Measurements from ENCODE around the gene MEIS2. TPM values are rescaled to one million over a fixed set of nuclear protein-coding genes. Genes with fewer than 3 reads are reported as not detected.

The MEIS2 gene
- total RNA-seq, 2 donors from 2014 or later = 7.1 to 9.7 TPM

DNA sequence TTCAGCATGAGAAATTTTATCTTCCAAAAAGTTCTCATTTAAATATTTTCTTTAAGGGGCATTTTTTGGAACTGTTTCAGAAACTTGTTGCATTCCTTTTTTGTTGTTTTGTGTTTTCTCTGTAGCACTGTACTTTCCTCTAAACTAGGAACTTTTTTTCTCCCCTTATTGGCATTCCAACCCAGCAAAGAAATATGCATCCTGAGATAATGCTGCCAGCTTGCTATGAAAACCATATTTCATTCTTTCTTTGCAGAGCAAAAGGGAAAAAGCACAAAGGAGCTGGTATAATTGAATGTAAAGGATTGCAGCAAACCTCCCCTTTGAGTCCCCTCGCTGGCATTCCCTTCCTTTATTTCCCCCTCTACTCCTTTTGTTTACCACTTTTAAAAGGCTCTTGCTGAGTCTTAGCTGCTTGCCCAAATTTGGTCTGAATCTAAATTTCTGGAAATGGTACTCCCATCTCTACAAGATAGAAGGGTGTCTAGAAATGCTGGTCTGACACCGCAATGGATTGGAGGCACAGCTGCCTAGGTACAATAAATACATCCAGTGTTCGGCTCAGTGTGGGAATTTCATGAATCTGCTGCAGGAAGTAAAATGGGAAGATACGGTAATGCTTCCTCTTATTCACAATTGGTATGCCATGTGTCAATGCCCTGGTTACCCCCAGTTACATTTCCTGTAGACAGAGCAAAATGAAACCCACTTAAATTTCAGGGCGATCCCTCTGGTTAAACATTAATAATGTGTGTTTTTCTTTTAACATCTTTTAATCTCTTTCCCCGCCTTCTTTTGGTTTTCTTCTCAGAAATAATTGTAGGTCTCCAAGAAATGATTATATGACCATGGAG, 156.6 kb downstream of the MEIS2 start:
- peaks cover 46% of the 10 kb centered on the region for H3K27me3 Mint-ChIP-seq (ENCODE audit: insufficient read depth)
- no peaks in the 10 kb centered on the region for H3K9me3 Mint-ChIP-seq
- Histone ChIP-seq H3K4me1 (ENCODE audit: control insufficient read depth, insufficient read depth, low read length) (peaks cover 14% of the 10 kb centered on the region), H3K9ac (ENCODE audit: extremely low read depth, low read length, poor library complexity, severe bottlenecking) (no peak overlapping the region), H3K9me3 (ENCODE audit: control insufficient read depth, low read length) (no peaks in the 10 kb centered on the region), H3K27me3 (ENCODE audit: control insufficient read depth, insufficient read depth, low read length, poor library complexity, severe bottlenecking) (peaks cover 69% of the 10 kb centered on the region), H3K27ac (ENCODE audit: low read depth, low read length) (peak overlapping the region; percentile 39), H3K4me3 (ENCODE audit: low read length) (no peak overlapping the region), H3K36me3 (ENCODE audit: control insufficient read depth, insufficient read depth, low read length) (no peaks in the 10 kb centered on the region)
- no peak for DNase-seq
- no peak overlapping the region for H3K27ac Mint-ChIP-seq
- H3K4me3 Mint-ChIP-seq = no peak overlapping the region
- H3K36me3 Mint-ChIP-seq (ENCODE audit: low read depth) = no peaks in the 10 kb centered on the region
- H3K4me1 Mint-ChIP-seq = peaks cover 74% of the 10 kb centered on the region
- TF ChIP-seq, protein P1, sequence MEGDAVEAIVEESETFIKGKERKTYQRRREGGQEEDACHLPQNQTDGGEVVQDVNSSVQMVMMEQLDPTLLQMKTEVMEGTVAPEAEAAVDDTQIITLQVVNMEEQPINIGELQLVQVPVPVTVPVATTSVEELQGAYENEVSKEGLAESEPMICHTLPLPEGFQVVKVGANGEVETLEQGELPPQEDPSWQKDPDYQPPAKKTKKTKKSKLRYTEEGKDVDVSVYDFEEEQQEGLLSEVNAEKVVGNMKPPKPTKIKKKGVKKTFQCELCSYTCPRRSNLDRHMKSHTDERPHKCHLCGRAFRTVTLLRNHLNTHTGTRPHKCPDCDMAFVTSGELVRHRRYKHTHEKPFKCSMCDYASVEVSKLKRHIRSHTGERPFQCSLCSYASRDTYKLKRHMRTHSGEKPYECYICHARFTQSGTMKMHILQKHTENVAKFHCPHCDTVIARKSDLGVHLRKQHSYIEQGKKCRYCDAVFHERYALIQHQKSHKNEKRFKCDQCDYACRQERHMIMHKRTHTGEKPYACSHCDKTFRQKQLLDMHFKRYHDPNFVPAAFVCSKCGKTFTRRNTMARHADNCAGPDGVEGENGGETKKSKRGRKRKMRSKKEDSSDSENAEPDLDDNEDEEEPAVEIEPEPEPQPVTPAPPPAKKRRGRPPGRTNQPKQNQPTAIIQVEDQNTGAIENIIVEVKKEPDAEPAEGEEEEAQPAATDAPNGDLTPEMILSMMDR (conservative IDR thresholded peaks at IDR 0.05) = no peak
- 81 to 92% methylated on average over 4 to 5 of the region's 6 CpGs for WGBS, 2 experiments (ENCODE audit: insufficient coverage in 1 of 2, insufficient read length in 1 of 2)

DNA sequence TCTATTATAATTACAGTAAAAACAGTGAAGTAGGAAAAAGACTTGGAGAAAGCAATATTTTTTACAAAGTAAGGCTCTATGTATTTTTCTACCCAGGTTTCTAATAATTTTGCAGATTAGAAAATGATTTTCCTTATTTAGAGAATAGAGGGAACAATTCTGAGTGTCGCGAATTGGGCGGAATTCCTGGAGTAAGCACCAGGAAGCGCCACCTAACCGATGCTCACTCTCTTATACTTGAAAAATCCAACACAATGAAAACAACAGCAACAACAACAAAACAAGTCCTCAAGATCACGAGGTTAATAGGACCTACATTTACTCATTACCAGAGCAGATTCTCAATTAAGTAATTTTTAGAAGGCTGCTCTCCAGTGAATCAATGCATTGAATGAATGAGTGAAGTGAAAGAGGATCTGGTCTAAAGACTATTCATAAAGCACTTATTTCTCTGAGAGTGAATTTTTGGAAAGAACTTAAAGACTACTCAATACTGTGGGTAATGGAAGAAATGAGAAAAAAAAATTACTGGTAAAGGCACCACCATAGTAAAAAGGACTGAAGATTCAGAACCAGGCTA, 158.0 kb downstream of the MEIS2 start:
- WGBS, 2 experiments (ENCODE audit: insufficient coverage in 1 of 2, insufficient read length in 1 of 2) = 90% methylated on average over 6 of the region's 6 CpGs; no CpG with 5 or more reads in 1 of the 2 experiments
- no peak for DNase-seq
- Histone ChIP-seq H3K9me3 (ENCODE audit: control insufficient read depth, low read length) (no peaks in the 10 kb centered on the region), H3K4me3 (ENCODE audit: low read length) (no peak overlapping the region), H3K36me3 (ENCODE audit: control insufficient read depth, insufficient read depth, low read length) (no peaks in the 10 kb centered on the region), H3K4me1 (ENCODE audit: control insufficient read depth, insufficient read depth, low read length) (peaks cover 13% of the 10 kb centered on the region), H3K27me3 (ENCODE audit: control insufficient read depth, insufficient read depth, low read length, poor library complexity, severe bottlenecking) (peaks cover 79% of the 10 kb centered on the region), H3K27ac (ENCODE audit: low read depth, low read length) (no peak overlapping the region), H3K9ac (ENCODE audit: extremely low read depth, low read length, poor library complexity, severe bottlenecking) (no peak overlapping the region)
- Mint-ChIP-seq H3K27me3 (ENCODE audit: insufficient read depth) (peaks cover 50% of the 10 kb centered on the region), H3K36me3 (ENCODE audit: low read depth) (no peaks in the 10 kb centered on the region), H3K27ac (no peak overlapping the region), H3K4me1 (peaks cover 61% of the 10 kb centered on the region), H3K9me3 (no peaks in the 10 kb centered on the region), H3K4me3 (no peak overlapping the region)
- TF ChIP-seq, protein P1 (conservative IDR thresholded peaks at IDR 0.05) = peak; percentile 66

DNA sequence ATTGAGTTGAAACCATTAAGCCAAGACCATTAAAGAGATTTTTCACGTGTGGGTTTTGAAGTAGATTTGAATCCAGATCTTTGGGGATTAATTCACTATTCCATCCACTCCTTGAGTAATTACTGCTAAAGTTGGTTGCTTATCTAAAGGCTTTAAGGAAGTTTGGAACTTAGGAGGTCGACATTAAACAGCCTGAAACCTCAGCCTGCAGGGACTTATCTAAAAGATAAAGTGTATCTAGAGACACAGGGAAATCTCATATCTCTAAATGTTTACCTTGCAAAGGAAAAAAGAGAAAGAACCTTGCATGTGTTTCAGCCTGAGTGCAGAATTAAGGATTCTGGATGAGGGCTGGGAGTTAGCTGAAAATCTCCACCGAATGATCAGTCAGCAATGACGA, 158.6 kb downstream of the MEIS2 start:
- no peaks in the 10 kb centered on the region for H3K36me3 ChIP-seq (ENCODE audit: control insufficient read depth, insufficient read depth, low read length)
- Mint-ChIP-seq H3K27ac (no peak overlapping the region), H3K4me3 (no peak overlapping the region), H3K4me1 (peaks cover 56% of the 10 kb centered on the region), H3K9me3 (no peaks in the 10 kb centered on the region), H3K27me3 (ENCODE audit: insufficient read depth) (peaks cover 51% of the 10 kb centered on the region), H3K36me3 (ENCODE audit: low read depth) (no peaks in the 10 kb centered on the region)
- TF ChIP-seq, protein P1 (conservative IDR thresholded peaks at IDR 0.05) = no peak
- no peaks in the 10 kb centered on the region for H3K9me3 ChIP-seq (ENCODE audit: control insufficient read depth, low read length)
- no peak for DNase-seq
- 46 to 80% methylated on average over 1 to 3 of the region's 4 CpGs for WGBS, 2 experiments (ENCODE audit: insufficient coverage in 1 of 2, insufficient read length in 1 of 2)
- H3K27ac ChIP-seq (ENCODE audit: low read depth, low read length) = no peak overlapping the region
- H3K9ac ChIP-seq (ENCODE audit: extremely low read depth, low read length, poor library complexity, severe bottlenecking) = no peak overlapping the region
- H3K4me1 ChIP-seq (ENCODE audit: control insufficient read depth, insufficient read depth, low read length) = peaks cover 12% of the 10 kb centered on the region
- peaks cover 74% of the 10 kb centered on the region for H3K27me3 ChIP-seq (ENCODE audit: control insufficient read depth, insufficient read depth, low read length, poor library complexity, severe bottlenecking)
- H3K4me3 ChIP-seq (ENCODE audit: low read length) = no peak overlapping the region
